ENCODE results near the gene CFAP90. TPM values are rescaled to one million over a fixed set of nuclear protein-coding genes. Genes with fewer than 3 reads are reported as not detected.

Gene CFAP90
- total RNA-seq, 2 donors from 2014 or later: not detected

DNA sequence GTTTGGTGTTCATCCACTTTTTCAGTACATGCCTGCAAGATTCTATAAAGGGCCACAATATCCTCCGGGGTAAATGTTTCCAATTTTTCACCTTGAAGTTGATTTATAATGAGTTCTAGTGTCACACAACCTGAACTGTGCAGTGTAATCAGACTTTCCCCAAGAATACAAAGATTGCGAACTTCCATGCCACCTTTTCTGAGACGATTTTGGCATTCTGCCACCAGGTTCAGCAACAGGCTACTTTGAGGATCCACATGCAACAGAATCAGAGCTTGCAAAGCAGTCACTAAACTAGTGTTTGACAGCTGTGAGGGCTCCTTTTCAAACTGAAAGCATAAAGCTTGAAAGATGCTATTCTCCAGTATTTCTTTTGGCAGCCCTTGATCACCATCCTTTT, 16.3 kb upstream of the CFAP90 start:
- Histone ChIP-seq H3K4me3 (no peak overlapping the region), H3K36me3 (no peaks in the 10 kb centered on the region), H3K4me1 (peaks cover 0 to 30% of the 10 kb centered on the region in 2 donors), H3K9me3 (no peaks in the 10 kb centered on the region), H3K27ac (no peak overlapping the region), H3K27me3 (no peaks in the 10 kb centered on the region)
- TF ChIP-seq, protein P1, sequence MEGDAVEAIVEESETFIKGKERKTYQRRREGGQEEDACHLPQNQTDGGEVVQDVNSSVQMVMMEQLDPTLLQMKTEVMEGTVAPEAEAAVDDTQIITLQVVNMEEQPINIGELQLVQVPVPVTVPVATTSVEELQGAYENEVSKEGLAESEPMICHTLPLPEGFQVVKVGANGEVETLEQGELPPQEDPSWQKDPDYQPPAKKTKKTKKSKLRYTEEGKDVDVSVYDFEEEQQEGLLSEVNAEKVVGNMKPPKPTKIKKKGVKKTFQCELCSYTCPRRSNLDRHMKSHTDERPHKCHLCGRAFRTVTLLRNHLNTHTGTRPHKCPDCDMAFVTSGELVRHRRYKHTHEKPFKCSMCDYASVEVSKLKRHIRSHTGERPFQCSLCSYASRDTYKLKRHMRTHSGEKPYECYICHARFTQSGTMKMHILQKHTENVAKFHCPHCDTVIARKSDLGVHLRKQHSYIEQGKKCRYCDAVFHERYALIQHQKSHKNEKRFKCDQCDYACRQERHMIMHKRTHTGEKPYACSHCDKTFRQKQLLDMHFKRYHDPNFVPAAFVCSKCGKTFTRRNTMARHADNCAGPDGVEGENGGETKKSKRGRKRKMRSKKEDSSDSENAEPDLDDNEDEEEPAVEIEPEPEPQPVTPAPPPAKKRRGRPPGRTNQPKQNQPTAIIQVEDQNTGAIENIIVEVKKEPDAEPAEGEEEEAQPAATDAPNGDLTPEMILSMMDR (IDR thresholded peaks at IDR 0.05): no peak
- DNase-seq (ENCODE audit: low spot score): no peak

DNA sequence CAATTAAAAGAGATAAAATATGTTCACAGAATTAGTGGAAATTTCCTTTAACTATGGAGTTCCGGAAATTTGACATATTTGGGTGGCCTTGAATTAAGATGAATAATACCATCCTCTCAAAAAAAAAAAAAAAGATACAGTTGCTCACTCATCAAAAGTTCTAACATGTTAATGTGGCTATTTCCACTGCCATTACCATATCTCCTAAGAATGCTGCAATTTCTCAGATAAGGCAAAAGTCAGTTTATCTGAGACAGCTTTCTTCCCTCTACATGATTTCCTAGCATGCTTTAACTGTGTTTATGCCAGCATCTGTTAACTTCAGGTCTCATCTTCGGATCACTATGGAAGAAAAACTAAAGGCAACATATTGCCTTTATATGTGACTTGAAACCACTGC, 15.3 kb upstream of the CFAP90 start:
- H3K9me3 ChIP-seq: no peaks in the 10 kb centered on the region
- no peaks in the 10 kb centered on the region for H3K27me3 ChIP-seq
- TF ChIP-seq, protein P1 (IDR thresholded peaks at IDR 0.05): no peak
- no peak overlapping the region for H3K27ac ChIP-seq
- H3K4me1 ChIP-seq: peaks cover 0 to 23% of the 10 kb centered on the region in 2 donors
- H3K36me3 ChIP-seq: no peaks in the 10 kb centered on the region
- DNase-seq (ENCODE audit: low spot score): no peak
- H3K4me3 ChIP-seq: no peak overlapping the region

DNA sequence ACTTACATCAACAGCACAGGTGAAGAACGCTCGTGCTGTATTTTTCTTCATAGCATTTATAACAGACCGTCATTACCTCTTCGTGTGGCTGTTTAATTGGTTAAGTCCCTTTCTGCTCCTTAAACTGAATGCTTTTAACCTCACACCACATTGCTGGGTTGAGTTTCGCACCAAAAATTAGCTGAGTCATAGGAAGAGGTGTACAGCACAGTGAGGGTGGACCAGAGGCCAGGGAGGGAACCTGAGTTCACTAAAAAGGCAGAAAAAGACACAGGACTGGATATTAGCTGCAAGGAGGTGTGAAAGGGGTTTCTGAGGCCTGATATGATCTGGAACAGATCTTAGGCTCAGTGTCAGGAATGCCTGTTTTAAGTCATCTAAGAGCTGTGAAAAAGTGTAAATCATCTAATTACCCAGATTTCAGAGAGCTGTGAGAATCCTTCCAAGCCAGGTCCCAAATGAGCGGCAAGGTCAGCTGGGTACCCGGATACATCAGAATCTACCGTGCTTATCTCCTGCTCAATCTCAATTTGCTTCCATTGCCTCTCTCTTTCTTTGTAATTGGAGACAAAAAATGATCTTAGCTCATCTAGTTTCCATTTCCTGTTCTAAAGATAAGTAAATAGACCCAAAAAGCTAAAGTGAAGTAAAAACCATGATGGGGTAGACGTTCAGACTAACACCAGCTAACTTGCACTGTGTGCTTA, 7.1 kb upstream of the CFAP90 start:
- Histone ChIP-seq H3K36me3 (peaks cover 20% of the 10 kb centered on the region), H3K9me3 (no peaks in the 10 kb centered on the region), H3K4me3 (no peak overlapping the region), H3K27me3 (no peaks in the 10 kb centered on the region), H3K4me1 (no peaks in the 10 kb centered on the region), H3K27ac (no peak overlapping the region)
- DNase-seq (ENCODE audit: low spot score): no peak
- TF ChIP-seq, protein P1 (IDR thresholded peaks at IDR 0.05): no peak

DNA sequence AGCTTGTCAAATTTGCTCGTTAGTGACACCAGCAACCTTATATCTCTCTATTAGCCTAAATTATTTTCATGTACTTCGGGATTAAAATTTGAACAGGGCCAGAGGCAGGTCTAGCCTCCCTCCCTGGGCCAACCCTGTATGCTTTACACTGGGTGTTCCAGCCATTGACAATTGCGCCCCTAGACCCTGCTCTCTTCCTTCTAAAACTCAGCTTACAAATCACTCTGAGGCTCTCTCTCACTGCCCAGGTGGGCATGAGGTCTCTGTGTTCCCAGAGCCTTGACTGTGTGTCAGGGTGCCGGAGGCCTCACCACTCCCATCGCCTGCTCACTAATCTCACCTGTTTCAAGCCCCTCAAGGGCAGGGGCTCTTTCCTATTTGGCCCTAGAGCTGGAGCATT, 6.4 kb upstream of the CFAP90 start:
- Histone ChIP-seq H3K4me1 (peaks cover 0 to under 1% of the 10 kb centered on the region in 2 donors), H3K36me3 (peaks cover 20% of the 10 kb centered on the region), H3K27me3 (no peaks in the 10 kb centered on the region), H3K4me3 (no peak overlapping the region), H3K27ac (no peak overlapping the region), H3K9me3 (no peaks in the 10 kb centered on the region)
- DNase-seq (ENCODE audit: low spot score): no peak
- TF ChIP-seq, protein P1 (IDR thresholded peaks at IDR 0.05): no peak

DNA sequence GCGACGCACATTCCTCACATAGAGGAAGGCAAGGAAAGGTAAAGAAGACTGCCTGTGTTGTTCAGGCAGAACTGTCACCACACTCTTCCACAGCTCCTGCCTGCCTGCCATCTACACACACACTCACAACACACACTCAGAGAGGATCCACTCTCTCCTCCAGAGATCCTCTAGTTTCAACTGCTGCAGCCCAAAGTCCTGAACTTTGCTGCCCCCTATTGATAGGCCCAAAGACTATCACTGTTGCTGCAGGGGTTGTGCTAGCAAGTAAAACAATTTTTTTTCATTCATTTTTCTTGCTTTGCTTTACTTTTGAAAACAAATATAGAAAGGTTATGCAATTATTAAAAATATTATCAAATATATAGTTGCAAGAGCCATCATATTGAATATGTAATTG, 5.9 kb upstream of the CFAP90 start:
- Histone ChIP-seq H3K4me1 (peaks cover 0 to 2% of the 10 kb centered on the region in 2 donors), H3K36me3 (peaks cover 20% of the 10 kb centered on the region), H3K27me3 (no peaks in the 10 kb centered on the region), H3K9me3 (no peaks in the 10 kb centered on the region), H3K4me3 (no peak overlapping the region), H3K27ac (no peak overlapping the region)
- TF ChIP-seq, protein P1 (IDR thresholded peaks at IDR 0.05): peak; percentile 44 to 75
- DNase-seq (ENCODE audit: low spot score): no peak

DNA sequence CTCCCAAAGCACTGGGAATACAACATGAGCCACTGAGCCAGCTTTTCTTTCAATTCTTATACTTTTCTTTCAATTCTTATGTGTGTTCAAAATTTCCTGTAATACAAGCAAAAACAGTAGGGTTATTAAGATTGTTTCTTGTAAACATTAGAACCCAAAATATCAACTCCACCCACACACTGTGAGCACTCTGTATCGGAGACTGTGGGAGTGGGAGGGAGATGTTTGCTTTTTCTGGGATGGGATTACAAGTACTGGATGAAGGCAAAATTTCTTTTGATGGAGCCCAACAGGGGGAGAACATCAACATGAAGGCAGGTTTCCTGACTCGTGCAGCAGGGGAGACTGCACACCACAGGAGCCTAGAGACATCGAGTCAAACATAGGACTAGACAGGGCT, 4.7 kb upstream of the CFAP90 start:
- no peaks in the 10 kb centered on the region for H3K27me3 ChIP-seq
- peaks cover 16% of the 10 kb centered on the region for H3K36me3 ChIP-seq
- TF ChIP-seq, protein P1 (IDR thresholded peaks at IDR 0.05): no peak
- H3K4me1 ChIP-seq: peaks cover 0 to 9% of the 10 kb centered on the region in 2 donors
- H3K9me3 ChIP-seq: no peaks in the 10 kb centered on the region
- H3K27ac ChIP-seq: no peak overlapping the region
- no peak for DNase-seq (ENCODE audit: low spot score)
- no peak overlapping the region for H3K4me3 ChIP-seq

All from right atrium auricular region (tissue), 2 donors.